ENCODE results near the gene SLCO6A1. TPM values are rescaled to one million over a fixed set of nuclear protein-coding genes. Genes with fewer than 3 reads are reported as not detected.

Gene SLCO6A1
- total and polyA plus RNA-seq, 2 experiments from 2014 or later, result 0.77 to 1.2 TPM

DNA sequence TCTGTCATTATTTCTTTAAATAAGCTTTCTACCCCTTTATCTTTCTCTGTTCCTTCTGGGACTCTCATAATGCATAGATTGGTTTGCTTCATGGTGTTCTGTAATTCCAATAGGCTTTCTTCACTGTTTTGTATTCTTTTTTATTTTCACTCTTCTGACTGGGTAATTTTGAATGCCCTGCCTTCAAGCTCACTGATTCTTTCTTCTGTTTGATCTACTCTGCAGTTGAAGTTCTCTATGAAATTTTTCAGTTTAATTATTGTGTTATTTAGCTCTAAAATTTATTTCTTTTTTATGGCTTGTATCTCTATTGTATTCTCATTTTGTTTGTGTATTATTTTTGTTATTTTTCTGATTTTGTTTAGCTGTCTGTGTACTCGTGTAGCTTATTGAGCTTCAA is 113.4 kb downstream of the SLCO6A1 start:
- H3K36me3 ChIP-seq (replicated peaks; ENCODE audit: insufficient read depth, low read depth), result no peaks in the 10 kb centered on the region
- 78% methylated on average over 1 of the region's 1 CpG for WGBS (ENCODE audit: low lambda C conversion rate, missing lambda C conversion rate)
- no peaks in the 10 kb centered on the region for H3K4me1 ChIP-seq (ENCODE audit: insufficient read depth)
- H3K79me2 ChIP-seq, result no peaks in the 10 kb centered on the region
- no peak overlapping the region for H3K27ac ChIP-seq
- H4K20me1 ChIP-seq (ENCODE audit: insufficient read depth, poor library complexity, severe bottlenecking), result no peaks in the 10 kb centered on the region
- H3K9me2 ChIP-seq (replicated peaks; ENCODE audit: insufficient read depth), result no peaks in the 10 kb centered on the region
- H3K4me2 ChIP-seq, result no peak overlapping the region
- H2AFZ ChIP-seq, result no peak overlapping the region
- no peaks in the 10 kb centered on the region for H3K27me3 ChIP-seq
- no peak overlapping the region for H3K4me3 ChIP-seq
- no peaks in the 10 kb centered on the region for H3K9me3 ChIP-seq (ENCODE audit: low read depth)
- TF ChIP-seq EZH2phosphoT487 (IDR thresholded peaks at IDR 0.05; ENCODE audit: low read depth, severe bottlenecking, unreplicated experiment), result no peak
- no peak for DNase-seq (ENCODE audit: low spot score)

DNA sequence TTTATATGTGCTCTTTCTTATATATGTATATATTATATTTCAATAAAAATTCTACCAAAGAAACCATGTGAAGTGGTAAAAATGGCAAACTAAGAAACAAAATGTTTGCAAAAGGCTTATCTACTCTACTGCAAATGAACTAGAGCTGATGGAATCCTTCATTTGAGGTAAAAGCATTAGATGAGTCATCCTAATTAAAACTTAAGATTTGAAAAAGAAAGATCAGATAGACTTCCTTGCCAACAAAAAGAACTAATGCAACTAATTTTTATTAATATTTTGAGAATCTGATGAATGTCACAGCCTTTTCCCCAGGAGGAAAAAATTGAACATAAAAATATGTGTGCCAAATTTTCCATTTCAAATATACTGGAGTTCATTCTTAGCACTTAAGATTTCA is 118.6 kb downstream of the SLCO6A1 start:
- Histone ChIP-seq H3K79me2 (no peaks in the 10 kb centered on the region), H3K9me2 (replicated peaks; ENCODE audit: insufficient read depth) (no peaks in the 10 kb centered on the region), H3K4me2 (no peak overlapping the region), H3K4me3 (no peak overlapping the region), H3K9me3 (ENCODE audit: low read depth) (no peaks in the 10 kb centered on the region), H3K27ac (no peak overlapping the region), H4K20me1 (ENCODE audit: insufficient read depth, poor library complexity, severe bottlenecking) (no peaks in the 10 kb centered on the region), H3K4me1 (ENCODE audit: insufficient read depth) (no peaks in the 10 kb centered on the region), H3K36me3 (replicated peaks; ENCODE audit: insufficient read depth, low read depth) (no peaks in the 10 kb centered on the region), H3K27me3 (no peaks in the 10 kb centered on the region), H2AFZ (no peak overlapping the region)
- no peak for DNase-seq (ENCODE audit: low spot score)
- no peak for TF ChIP-seq EZH2 (IDR thresholded peaks at IDR 0.05; ENCODE audit: borderline replicate concordance)
- TF ChIP-seq, protein P1, sequence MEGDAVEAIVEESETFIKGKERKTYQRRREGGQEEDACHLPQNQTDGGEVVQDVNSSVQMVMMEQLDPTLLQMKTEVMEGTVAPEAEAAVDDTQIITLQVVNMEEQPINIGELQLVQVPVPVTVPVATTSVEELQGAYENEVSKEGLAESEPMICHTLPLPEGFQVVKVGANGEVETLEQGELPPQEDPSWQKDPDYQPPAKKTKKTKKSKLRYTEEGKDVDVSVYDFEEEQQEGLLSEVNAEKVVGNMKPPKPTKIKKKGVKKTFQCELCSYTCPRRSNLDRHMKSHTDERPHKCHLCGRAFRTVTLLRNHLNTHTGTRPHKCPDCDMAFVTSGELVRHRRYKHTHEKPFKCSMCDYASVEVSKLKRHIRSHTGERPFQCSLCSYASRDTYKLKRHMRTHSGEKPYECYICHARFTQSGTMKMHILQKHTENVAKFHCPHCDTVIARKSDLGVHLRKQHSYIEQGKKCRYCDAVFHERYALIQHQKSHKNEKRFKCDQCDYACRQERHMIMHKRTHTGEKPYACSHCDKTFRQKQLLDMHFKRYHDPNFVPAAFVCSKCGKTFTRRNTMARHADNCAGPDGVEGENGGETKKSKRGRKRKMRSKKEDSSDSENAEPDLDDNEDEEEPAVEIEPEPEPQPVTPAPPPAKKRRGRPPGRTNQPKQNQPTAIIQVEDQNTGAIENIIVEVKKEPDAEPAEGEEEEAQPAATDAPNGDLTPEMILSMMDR (IDR thresholded peaks at IDR 0.05; ENCODE audit: poor library complexity), result no peak
- no peak for TF ChIP-seq EZH2phosphoT487 (IDR thresholded peaks at IDR 0.05; ENCODE audit: low read depth, severe bottlenecking, unreplicated experiment)

DNA sequence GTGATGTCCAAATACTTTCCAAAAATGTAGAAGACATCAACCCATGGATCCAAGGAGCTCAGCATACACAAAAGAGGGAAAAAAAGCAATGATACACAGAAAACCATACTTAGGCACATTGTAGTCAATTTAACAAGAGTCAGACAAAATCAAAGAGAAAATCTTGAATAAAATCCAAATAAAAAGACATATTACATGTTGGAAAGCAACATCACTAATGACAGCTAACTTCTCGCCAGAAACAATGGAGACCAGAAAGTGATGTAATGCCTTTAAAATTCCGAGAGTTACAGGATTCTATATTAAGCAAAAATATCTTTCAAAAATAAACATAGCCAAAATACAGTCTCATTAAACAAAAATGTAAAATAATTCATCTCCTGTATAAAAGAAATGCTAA is 122.9 kb downstream of the SLCO6A1 start:
- no peaks in the 10 kb centered on the region for H3K9me2 ChIP-seq (replicated peaks; ENCODE audit: insufficient read depth)
- TF ChIP-seq EZH2phosphoT487 (IDR thresholded peaks at IDR 0.05; ENCODE audit: low read depth, severe bottlenecking, unreplicated experiment), result no peak
- TF ChIP-seq, protein P1 (IDR thresholded peaks at IDR 0.05; ENCODE audit: poor library complexity), result no peak
- H4K20me1 ChIP-seq (ENCODE audit: insufficient read depth, poor library complexity, severe bottlenecking), result no peaks in the 10 kb centered on the region
- H3K9me3 ChIP-seq (ENCODE audit: low read depth), result no peaks in the 10 kb centered on the region
- H3K79me2 ChIP-seq, result no peaks in the 10 kb centered on the region
- H3K27ac ChIP-seq, result no peak overlapping the region
- H3K4me1 ChIP-seq (ENCODE audit: insufficient read depth), result no peaks in the 10 kb centered on the region
- 79% methylated on average over 2 of the region's 2 CpGs for WGBS (ENCODE audit: low lambda C conversion rate, missing lambda C conversion rate)
- no peak for DNase-seq (ENCODE audit: low spot score)
- no peak overlapping the region for H3K4me3 ChIP-seq
- no peaks in the 10 kb centered on the region for H3K27me3 ChIP-seq
- no peaks in the 10 kb centered on the region for H3K36me3 ChIP-seq (replicated peaks; ENCODE audit: insufficient read depth, low read depth)
- no peak overlapping the region for H2AFZ ChIP-seq
- no peak overlapping the region for H3K4me2 ChIP-seq

DNA sequence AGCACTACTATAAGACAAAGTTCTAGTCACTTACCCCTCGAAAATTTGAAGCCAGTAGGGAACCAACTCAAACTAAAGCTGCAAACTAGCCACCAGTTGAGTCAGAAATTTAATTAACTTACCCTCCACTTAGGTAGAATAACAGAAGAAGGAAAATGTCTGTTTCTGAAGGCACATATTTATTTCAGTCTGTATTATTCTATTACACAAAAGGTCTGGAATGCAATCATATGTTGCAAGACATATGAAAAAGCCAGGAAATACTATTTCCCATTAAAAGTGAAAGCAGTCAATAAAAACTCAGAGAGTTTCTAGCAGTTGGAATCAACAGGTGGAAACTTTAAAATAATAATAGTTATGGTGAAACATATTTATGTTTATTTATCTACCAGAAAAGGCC is 123.5 kb downstream of the SLCO6A1 start:
- DNase-seq (ENCODE audit: low spot score), result no peak
- WGBS (ENCODE audit: low lambda C conversion rate, missing lambda C conversion rate), result 53% methylated on average over 1 of the region's 1 CpG
- H3K27me3 ChIP-seq, result no peaks in the 10 kb centered on the region

More for the DNA sequence above, 123.5 kb downstream of the SLCO6A1 start:
- Histone ChIP-seq H3K36me3 (replicated peaks; ENCODE audit: insufficient read depth, low read depth) (no peaks in the 10 kb centered on the region), H3K9me2 (replicated peaks; ENCODE audit: insufficient read depth) (no peaks in the 10 kb centered on the region), H2AFZ (no peak overlapping the region), H4K20me1 (ENCODE audit: insufficient read depth, poor library complexity, severe bottlenecking) (no peaks in the 10 kb centered on the region), H3K4me3 (no peak overlapping the region), H3K79me2 (no peaks in the 10 kb centered on the region), H3K4me1 (ENCODE audit: insufficient read depth) (no peaks in the 10 kb centered on the region), H3K4me2 (no peak overlapping the region), H3K27ac (no peak overlapping the region), H3K9me3 (ENCODE audit: low read depth) (no peaks in the 10 kb centered on the region)
- TF ChIP-seq, protein P1 (IDR thresholded peaks at IDR 0.05; ENCODE audit: poor library complexity), result no peak
- no peak for TF ChIP-seq EZH2phosphoT487 (IDR thresholded peaks at IDR 0.05; ENCODE audit: low read depth, severe bottlenecking, unreplicated experiment)
- TF ChIP-seq EZH2 (IDR thresholded peaks at IDR 0.05; ENCODE audit: borderline replicate concordance), result no peak
